ENCODE measurements around the gene EHD3. TPM values are rescaled to one million over a fixed set of nuclear protein-coding genes. Genes with fewer than 3 reads are reported as not detected.

Gene EHD3
- 4.2 and 5.8 TPM in 2 replicates for total RNA-seq

DNA sequence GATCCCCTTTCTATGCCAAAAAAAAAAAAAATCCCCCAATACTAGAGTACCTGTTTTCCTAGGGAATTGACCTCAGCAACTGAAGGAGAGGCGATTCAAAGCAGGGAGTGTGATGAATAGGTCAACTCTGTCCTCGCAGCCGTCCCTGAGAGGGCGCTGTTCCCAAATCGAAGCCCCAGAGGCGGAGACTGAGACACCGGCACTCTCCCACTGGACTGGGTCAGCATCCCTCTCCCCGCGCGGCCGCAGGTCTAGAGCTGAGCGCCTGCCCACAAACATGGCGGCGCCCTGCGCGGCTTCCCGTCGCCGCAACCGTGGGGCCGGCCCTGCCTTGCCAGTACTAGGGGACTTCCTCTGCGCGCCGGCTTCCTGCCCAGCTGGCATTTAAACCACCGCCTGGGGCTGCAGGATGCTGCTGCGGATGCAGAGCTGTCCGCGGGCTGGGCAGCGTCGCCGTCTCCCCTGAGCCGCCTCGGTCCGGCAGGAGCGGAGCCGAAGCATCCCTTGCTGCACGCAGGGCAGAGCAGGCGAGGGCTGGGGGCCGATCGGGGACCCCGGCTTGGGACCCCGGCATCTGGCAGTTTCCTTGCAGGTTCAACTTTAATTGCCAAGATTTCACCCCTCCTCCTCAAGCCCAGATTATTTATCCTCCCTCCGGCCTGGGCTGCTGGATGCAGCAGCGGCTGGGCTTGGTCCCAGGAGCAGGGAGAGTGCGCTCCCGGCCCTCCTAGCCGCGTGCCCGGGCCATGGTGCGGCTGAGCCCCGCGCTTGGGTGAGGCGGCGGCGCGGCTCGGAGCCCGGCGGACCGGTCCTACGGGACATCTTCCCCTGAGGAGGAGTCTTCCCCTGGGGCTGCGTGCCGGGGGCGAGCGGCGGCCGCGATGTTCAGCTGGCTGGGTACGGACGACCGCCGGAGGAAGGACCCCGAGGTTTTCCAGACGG is at the start of gene EHD3:
TSS of gene EHD3 (plus strand) at position 412 of the 942 bp plus-strand sequence. CDS start at position 882, 470 bp downstream.

GRCh38 chr2:31217465-31218200 is 16.3 kb upstream of the EHD3 start, which contains the start of gene CAPN14:
TSS of gene CAPN14 (minus strand) at chr2:31217515. CDS start at chr2:31205447, 12,068 bp downstream.

Other genes with a start within 250 kb of the EHD3 start
- gene GALNT14, start 95.7 kb upstream of the EHD3 start, total RNA-seq = 0.31 TPM in 1 of 2 replicates, not detected in the other
- gene CAPN14, start 16.6 kb upstream of the EHD3 start, total RNA-seq = not detected in 2 replicates
- gene XDH, start 180.6 kb downstream of the EHD3 start, total RNA-seq = not detected in 2 replicates

All from cardiac ventricle fibroblast (primary cell).